ENCODE data around the gene ITGB4. TPM values are rescaled to one million over a fixed set of nuclear protein-coding genes. Genes with fewer than 3 reads are reported as not detected.

ITGB4 gene
- total RNA-seq, 1 experiment from 2014 or later: 568 TPM

- BruUV-seq (replicated peaks): no TSS peak
- Histone ChIP-seq H3K4me1 (ENCODE audit: control insufficient read depth in 1 of 2, insufficient read depth in 2 of 2, low read length in 2 of 2) (no peaks in the 10 kb centered on the region), H3K79me2 (ENCODE audit: insufficient read depth, low read length) (peaks cover 46% of the 10 kb centered on the region), H3K9me3 (ENCODE audit: control insufficient read depth in 1 of 2, insufficient read depth in 1 of 2, low read depth in 1 of 2, low read length in 2 of 2) (no peaks in the 10 kb centered on the region), H3K4me3 (replicated peaks in 1 of 2; ENCODE audit: low read depth in 1 of 2, low read length in 2 of 2) (no peak overlapping the region), H3K4me2 (ENCODE audit: low read length) (no peak overlapping the region), H3K9ac (ENCODE audit: low read length) (no peak overlapping the region), H4K20me1 (ENCODE audit: insufficient read depth) (no peaks in the 10 kb centered on the region), H3K9me2 (ENCODE audit: insufficient read depth) (no peaks in the 10 kb centered on the region), H2AFZ (ENCODE audit: low read depth, low read length, poor library complexity, severe bottlenecking) (no peak overlapping the region), H3K27ac (ENCODE audit: low read depth, low read length) (no peak overlapping the region), H3K27me3 (ENCODE audit: insufficient read depth, low read length) (no peaks in the 10 kb centered on the region), H3K36me3 (ENCODE audit: control insufficient read depth in 1 of 2, insufficient read depth in 2 of 2, low read length in 2 of 2) (peaks cover 12 to 14% of the 10 kb centered on the region in 2 experiments; a peak in 2 of 4 replicates)
- ChIA-PET POLR2A (interaction anchor here (1.2 to 2.4 kb wide), 2 partner anchors 13 to 14 kb away, joined by 6 to 23 read pairs; a partner anchor contains a TSS), CTCF (interaction anchor here (1.0 kb wide), 1 partner anchor 51 kb away, joined by 3 read pairs; the partner anchor contains the start of gene UNC13D), RAD21 (ENCODE audit: low non-redundant PET in 1 of 2, low total read pairs in 2 of 2, uncharacterized antibody in 2 of 2, unreplicated experiment in 2 of 2) (no interaction called here)
- ATAC-seq (no peak), DNase-seq (ENCODE audit: low read depth, low spot score) (no peak)
- TF ChIP-seq CEBPB (IDR thresholded peaks at IDR 0.05; ENCODE audit: low read depth) (no peak), CBX3 (IDR thresholded peaks at IDR 0.05; ENCODE audit: low read depth) (no peak)
- intact Hi-C loops (cut with micrococcal nuclease): no loop called here
Observed at GRCh38 chr17:75793460-75793859, 72.2 kb downstream of the ITGB4 start.

GRCh38 chr17:75795820-75796607 is 74.8 kb downstream of the ITGB4 start:
- TF ChIP-seq MAX (IDR thresholded peaks at IDR 0.05) (no peak), EZH2phosphoT487 (IDR thresholded peaks at IDR 0.05; ENCODE audit: borderline replicate concordance) (no peak), EGR1 (IDR thresholded peaks at IDR 0.05; ENCODE audit: low read depth) (no peak), EZH2 (IDR thresholded peaks at IDR 0.05) (no peak), ZNF274 (IDR thresholded peaks at IDR 0.05; ENCODE audit: low read depth, low read length) (no peak), CBX3 (IDR thresholded peaks at IDR 0.05; ENCODE audit: low read depth) (no peak), POLR2A (IDR thresholded peaks at IDR 0.05; ENCODE audit: borderline replicate concordance, extremely low read depth, insufficient read depth, insufficient read length) (no peak), REST (IDR thresholded peaks at IDR 0.05; ENCODE audit: low read depth) (no peak)
- ChIA-PET RAD21 (ENCODE audit: low non-redundant PET in 1 of 2, low total read pairs in 2 of 2, uncharacterized antibody in 2 of 2, unreplicated experiment in 2 of 2) (interaction anchor here in 1 of 2 experiments (0.6 kb wide), 1 partner anchor 26 kb away, joined by 4 read pairs; no protein-coding TSS in a partner anchor), CTCF (interaction anchor here (1.5 kb wide), 1 partner anchor 34 kb away, joined by 3 read pairs; no protein-coding TSS in a partner anchor), POLR2A (interaction anchor here (0.8 to 2.6 kb wide), 2 partner anchors 8 to 16 kb away, joined by 3 to 20 read pairs; a partner anchor contains a TSS)
- no peak for ATAC-seq
- H4K20me1 ChIP-seq (ENCODE audit: insufficient read depth): no peaks in the 10 kb centered on the region
- H3K9ac ChIP-seq (ENCODE audit: low read length): no peak overlapping the region
- no peak for DNase-seq (ENCODE audit: low read depth, low spot score)
- no peaks in the 10 kb centered on the region for H3K4me1 ChIP-seq (ENCODE audit: control insufficient read depth in 1 of 2, insufficient read depth in 2 of 2, low read length in 2 of 2)
- H3K9me2 ChIP-seq (ENCODE audit: insufficient read depth): no peaks in the 10 kb centered on the region
- intact Hi-C loops (cut with micrococcal nuclease): no loop called here
- H2AFZ ChIP-seq (ENCODE audit: low read depth, low read length, poor library complexity, severe bottlenecking): no peak overlapping the region
- no peaks in the 10 kb centered on the region for H3K27me3 ChIP-seq (ENCODE audit: insufficient read depth, low read length)
- H3K9me3 ChIP-seq (ENCODE audit: control insufficient read depth in 1 of 2, insufficient read depth in 1 of 2, low read depth in 1 of 2, low read length in 2 of 2): no peaks in the 10 kb centered on the region
- H3K27ac ChIP-seq (ENCODE audit: low read depth, low read length): no peak overlapping the region
- H3K36me3 ChIP-seq (ENCODE audit: control insufficient read depth in 1 of 2, insufficient read depth in 2 of 2, low read length in 2 of 2): peaks cover 23% of the 10 kb centered on the region in 2 experiments; a peak in 3 of 4 replicates
- H3K4me2 ChIP-seq (ENCODE audit: low read length): no peak overlapping the region
- BruUV-seq (replicated peaks): no TSS peak
- H3K4me3 ChIP-seq (replicated peaks in 1 of 2; ENCODE audit: low read depth in 1 of 2, low read length in 2 of 2): no peak overlapping the region
- H3K79me2 ChIP-seq (ENCODE audit: insufficient read depth, low read length): peaks cover 27% of the 10 kb centered on the region; the same call in 1 of the 2 replicates
